ENCODE data around the gene AGPAT1.
"Not testable (repeated sequence)": the region's sequence is repeated elsewhere in the genome, so short reads cannot be mapped to it uniquely, and the experiment has no call there.

AGPAT1 gene

GRCh38 chr6:32198345-32198696, 22.4 kb upstream of the AGPAT1 start:
- DNase-seq = no peak

GRCh38 chr6:32196682-32197616, 21.1 kb upstream of the AGPAT1 start:
- no peak for DNase-seq

GRCh38 chr6:32195902-32196681, 20.2 kb upstream of the AGPAT1 start:
- DNase-seq = peak; percentile 60

- DNase-seq = peak; percentile 100
These were observed 19.7 kb upstream of the AGPAT1 start for GRCh38 chr6:32195652-32195901.

- peak; percentile 36 for DNase-seq
These were observed 19.2 kb upstream of the AGPAT1 start for GRCh38 chr6:32194825-32195651.

- DNase-seq = no peak
These were observed 18.5 kb upstream of the AGPAT1 start for GRCh38 chr6:32194388-32194787.

GRCh38 chr6:32193096-32193495, 17.2 kb upstream of the AGPAT1 start:
- not testable (repeated sequence) for DNase-seq

- DNase-seq = peak; percentile 58
These were observed 16.7 kb upstream of the AGPAT1 start, which contains the start of gene GPSM3 for GRCh38 chr6:32192608-32193039. TSS of gene GPSM3 (minus strand) at chr6:32192643. CDS start at chr6:32192513, 130 bp downstream.

- DNase-seq = peak; percentile 13
These were observed 16.1 kb upstream of the AGPAT1 start for GRCh38 chr6:32191696-32192607.

- no peak for DNase-seq
These were observed 15.2 kb upstream of the AGPAT1 start for GRCh38 chr6:32190911-32191677.

- DNase-seq = peak; percentile 84
These were observed 14.4 kb upstream of the AGPAT1 start, which contains the start of gene PBX2 for GRCh38 chr6:32190054-32190851. TSS of gene PBX2 (minus strand) at chr6:32190202. CDS start at chr6:32189915, 287 bp downstream.

GRCh38 chr6:32189742-32190053, 13.8 kb upstream of the AGPAT1 start:
- DNase-seq = no peak

GRCh38 chr6:32189069-32189741, 13.3 kb upstream of the AGPAT1 start:
- DNase-seq = no peak

GRCh38 chr6:32188381-32189068, 12.6 kb upstream of the AGPAT1 start:
- no peak for DNase-seq

GRCh38 chr6:32187725-32188380, 12.0 kb upstream of the AGPAT1 start:
- DNase-seq = not testable (repeated sequence)

- no peak for DNase-seq
These were observed 11.3 kb upstream of the AGPAT1 start for GRCh38 chr6:32187009-32187709.

- DNase-seq = not testable (repeated sequence)
These were observed 10.4 kb upstream of the AGPAT1 start for GRCh38 chr6:32186151-32186840.

All from stimulated activated CD4-positive, alpha-beta T cell treated with anti-CD3 and anti-CD28 coated beads, Interleukin-4, amount 100 ng/mL, for 24 hours (primary cell).